Middle frontal gyrus (tissue), 1 donor: ENCODE measurements around the gene ZBED5.
A peak's percentile ranks its signal among the peaks of the same experiment; 100 is the strongest.

Source experiments
- DNase-seq: peaks from one replicate; pipeline ENCODE4 v3.0.0-alpha.2; 2015; ENCODE audit warnings: low spot score; ENCODE audit errors: extremely low spot score

ZBED5 gene

GRCh38 chr11:10878408-10879214 is 20.8 kb upstream of the ZBED5 start:
- DNase-seq: no peak

DNA sequence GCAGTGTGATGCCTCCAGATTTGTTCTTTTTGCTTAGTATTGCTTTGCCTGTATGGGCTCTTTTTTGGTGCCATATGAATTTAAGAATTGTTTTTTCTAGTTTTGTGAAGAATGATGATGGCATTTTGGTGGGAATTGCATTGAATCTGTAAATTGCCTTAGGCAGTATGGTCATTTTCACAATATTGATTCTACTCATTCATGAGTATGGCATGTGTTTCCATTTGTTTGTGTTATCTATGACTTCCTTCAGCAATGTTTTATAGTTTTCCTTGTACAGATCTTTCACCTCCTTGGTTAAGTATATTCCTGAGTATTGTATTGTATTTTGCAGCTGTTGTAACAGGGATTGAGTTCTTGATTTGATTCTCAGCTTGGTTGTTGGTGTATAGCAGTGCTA is 18.3 kb upstream of the ZBED5 start:
- DNase-seq: no peak

GRCh38 chr11:10875430-10876021 is 17.7 kb upstream of the ZBED5 start:
- no peak for DNase-seq

DNA sequence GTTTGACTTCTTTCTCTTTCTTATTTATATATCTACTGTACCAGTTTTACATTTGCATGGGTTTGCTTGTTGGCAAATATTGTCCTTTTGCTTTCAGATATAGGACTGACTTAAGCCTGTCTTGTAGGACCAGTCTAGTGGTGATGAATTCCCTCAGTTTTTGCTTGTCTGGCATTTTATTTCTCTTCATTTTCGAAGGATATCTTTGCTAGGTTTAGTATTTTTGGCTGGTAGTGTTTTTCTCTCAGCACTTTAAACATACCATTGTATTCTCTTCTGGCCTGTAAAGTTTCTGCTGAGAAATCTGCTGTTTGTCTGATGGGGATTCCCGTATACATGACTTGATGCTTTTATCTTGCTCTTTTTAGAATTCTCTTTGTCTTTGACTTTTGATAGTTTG is 14.2 kb upstream of the ZBED5 start:
- DNase-seq: no peak

- DNase-seq: no peak
Observed at GRCh38 chr11:10868352-10868751, 10.5 kb upstream of the ZBED5 start.

GRCh38 chr11:10866893-10867331 is 9.1 kb upstream of the ZBED5 start:
- DNase-seq: no peak

GRCh38 chr11:10865837-10866270 is 8.0 kb upstream of the ZBED5 start:
- DNase-seq: no peak

- no peak for DNase-seq
Observed at GRCh38 chr11:10864688-10865087, 6.8 kb upstream of the ZBED5 start.

- no peak for DNase-seq
Observed at GRCh38 chr11:10862446-10862845, 4.6 kb upstream of the ZBED5 start.

GRCh38 chr11:10861799-10862198 is 3.9 kb upstream of the ZBED5 start:
- DNase-seq: no peak

DNA sequence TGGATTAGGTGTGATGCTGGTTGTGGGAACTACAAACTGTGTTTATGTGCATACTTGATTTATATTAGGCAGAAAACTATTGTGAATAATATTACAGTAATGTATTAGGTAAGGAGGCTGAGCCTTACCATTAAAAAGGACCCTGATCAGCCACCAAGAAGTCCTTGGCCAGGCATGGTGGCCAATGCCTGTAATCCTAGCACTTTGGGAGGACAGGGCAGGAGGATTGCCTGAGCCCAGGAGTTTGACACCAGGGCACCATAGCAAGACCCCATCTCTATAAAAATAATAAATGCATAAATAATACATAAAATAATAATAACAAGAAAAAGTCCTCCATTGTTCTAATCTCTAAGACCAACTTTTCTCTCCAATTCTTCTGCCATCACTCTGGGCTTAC is 3.2 kb upstream of the ZBED5 start:
- no peak for DNase-seq

DNA sequence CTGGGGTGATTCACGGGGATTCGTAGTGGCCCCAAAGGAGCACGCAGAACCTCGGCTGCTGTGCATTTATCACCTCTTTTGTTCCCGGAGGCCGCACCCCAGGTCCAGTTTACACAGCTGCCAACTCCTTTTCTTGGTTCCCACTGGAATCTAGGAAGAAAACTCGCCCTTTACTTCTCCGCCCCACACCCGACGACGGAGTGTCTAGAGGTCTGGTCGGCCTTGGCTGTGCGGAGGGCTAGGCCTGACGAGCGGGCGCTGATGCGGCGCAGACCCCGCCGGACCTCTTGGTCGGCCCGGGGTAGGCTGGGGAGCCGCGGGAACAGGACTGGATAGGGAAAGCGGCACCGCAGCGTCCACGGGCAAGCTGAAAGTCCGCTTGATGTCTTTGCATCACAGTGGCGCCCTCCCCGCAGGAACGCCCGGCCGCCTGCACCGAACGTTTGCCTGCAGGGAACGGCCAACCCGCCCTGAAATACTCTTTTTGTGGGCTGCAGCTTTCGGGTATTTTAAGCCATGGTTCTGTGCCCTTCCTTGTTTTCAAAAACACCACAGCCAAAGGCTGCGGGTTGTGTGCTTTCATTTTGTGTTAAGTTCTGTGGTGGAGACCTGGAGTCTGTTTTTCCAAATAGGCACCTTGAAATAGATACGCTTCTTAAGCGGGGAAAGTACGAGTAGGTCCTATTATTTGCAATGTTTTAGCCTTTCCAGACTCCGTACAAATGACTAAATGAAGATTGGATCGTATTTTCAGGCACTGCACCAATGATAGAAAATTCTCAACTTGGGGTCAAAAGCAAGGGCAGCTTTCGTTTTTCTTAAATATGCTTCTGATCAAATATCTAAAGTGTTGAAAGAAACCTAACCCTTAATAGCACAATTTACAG is 829 bp upstream of the ZBED5 start:
- DNase-seq: peak; percentile 29

DNA sequence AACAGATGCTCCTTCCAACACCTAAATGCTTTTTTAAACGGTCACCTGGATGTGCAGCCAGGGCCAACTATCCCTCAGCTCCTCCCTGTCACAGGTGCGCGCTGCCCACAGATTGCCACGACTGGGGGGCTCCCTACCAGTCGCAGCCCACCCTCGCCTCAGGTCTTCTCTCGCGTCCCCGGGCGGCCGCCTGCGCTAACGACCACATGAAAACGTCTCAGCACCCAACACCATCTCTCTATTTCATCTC is 469 bp downstream of the ZBED5 start:
- no peak for DNase-seq

DNA sequence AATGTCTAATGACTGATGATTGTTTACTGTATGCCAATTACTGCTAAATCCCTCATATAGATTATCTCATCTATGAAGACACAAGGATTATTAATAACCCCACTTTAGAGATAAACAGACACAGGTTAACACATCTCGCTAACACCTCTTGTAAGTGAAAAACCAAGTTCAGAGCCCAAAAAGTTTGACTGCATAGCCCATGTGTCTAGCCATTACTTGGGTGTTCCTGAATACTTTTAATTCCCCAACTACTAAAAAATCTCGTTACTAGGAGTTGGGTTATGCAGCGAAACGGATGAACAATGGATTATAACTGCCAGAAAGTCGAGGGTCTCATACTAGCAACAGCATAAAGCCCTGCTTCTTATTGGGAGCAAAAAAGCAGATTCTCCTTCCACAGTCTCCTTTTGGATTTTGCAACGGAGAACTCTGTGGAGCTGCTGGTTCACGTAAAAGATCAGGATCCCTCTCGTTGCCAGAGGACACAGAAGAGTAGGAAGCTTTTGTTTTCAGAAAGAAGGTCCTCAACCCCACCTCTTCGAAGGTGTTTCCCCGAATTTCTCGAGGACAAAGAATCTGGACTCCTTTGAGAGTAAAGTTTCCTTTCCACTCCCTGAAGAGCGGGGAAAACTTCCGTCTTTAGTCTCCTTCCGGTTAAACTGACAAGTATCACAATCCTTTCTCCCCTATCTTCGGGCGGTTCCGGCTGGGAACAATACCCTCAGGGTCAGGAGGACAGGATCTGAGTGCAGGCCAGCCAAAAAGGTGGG is 979 bp downstream of the ZBED5 start:
- peak; percentile 21 for DNase-seq

GRCh38 chr11:10855295-10855694 is 2.6 kb downstream of the ZBED5 start:
- no peak for DNase-seq

GRCh38 chr11:10847960-10848860 is 9.6 kb downstream of the ZBED5 start:
- no peak for DNase-seq

DNA sequence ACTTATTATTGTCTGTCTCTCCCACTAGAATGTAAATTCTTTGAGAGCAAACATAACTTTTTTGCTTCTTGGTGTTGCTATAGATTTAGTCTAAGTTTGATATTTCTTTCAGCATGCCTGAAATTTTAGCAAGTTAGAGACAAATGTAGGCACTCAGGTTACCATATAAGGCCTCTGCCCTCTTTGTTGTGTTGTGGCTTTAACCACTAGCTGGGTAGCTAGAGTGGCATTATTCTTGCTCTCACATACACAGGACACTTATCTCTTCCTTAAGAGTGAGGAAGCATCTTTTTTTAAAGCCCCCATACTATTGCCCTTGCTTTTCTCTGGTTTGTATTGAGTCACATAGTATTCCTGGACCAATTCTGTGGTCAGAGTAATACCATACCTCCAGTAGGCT is 11.2 kb downstream of the ZBED5 start:
- DNase-seq: no peak

- no peak for DNase-seq
Observed at GRCh38 chr11:10845589-10845988, 12.3 kb downstream of the ZBED5 start.

GRCh38 chr11:10844796-10845195 is 13.1 kb downstream of the ZBED5 start:
- no peak for DNase-seq

GRCh38 chr11:10844356-10844755 is 13.5 kb downstream of the ZBED5 start:
- DNase-seq: no peak

DNA sequence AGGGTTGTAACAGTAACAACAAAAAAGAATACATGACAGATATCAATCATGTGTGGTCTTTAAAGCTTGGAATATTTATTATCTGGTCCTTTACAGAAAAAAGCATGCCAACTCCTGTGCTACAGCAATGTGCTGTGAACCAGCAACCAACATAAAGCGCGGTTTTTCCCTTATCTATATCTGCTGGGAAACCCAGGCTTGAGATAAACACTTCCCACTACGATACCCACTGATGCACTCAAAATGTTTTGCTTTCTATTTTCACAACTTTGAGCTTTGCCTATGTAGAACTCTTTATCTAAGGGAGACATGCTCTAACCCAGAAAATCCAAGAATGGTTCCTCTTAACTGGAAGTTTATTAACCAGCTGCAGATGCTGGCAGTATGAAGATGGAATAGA is 19.0 kb downstream of the ZBED5 start:
- no peak for DNase-seq
